ENCODE measurements around the gene THADA.

THADA gene

GRCh38 chr2:43210467-43211303 is 385.2 kb downstream of the THADA start:
- DNase-seq (ENCODE audit: low read depth in 3 of 3) = peak in 2 of 3 experiments; percentile 27 to 33

- no peak for DNase-seq (ENCODE audit: low read depth in 3 of 3)
These were observed 385.7 kb downstream of the THADA start for GRCh38 chr2:43210125-43210466.

- no peak for DNase-seq (ENCODE audit: low read depth in 3 of 3)
These were observed 386.6 kb downstream of the THADA start for GRCh38 chr2:43209204-43209717.

- no peak for DNase-seq (ENCODE audit: low read depth in 3 of 3)
These were observed 388.1 kb downstream of the THADA start for GRCh38 chr2:43207553-43208300.

- no peak for DNase-seq (ENCODE audit: low read depth in 3 of 3)
These were observed 389.2 kb downstream of the THADA start for GRCh38 chr2:43206602-43207001.

- DNase-seq (ENCODE audit: low read depth in 3 of 3) = no peak
These were observed 392.5 kb downstream of the THADA start for GRCh38 chr2:43203373-43203772.

- no peak for DNase-seq (ENCODE audit: low read depth in 3 of 3)
These were observed 393.5 kb downstream of the THADA start for GRCh38 chr2:43202289-43202688.

GRCh38 chr2:43201497-43201896 is 394.3 kb downstream of the THADA start:
- DNase-seq (ENCODE audit: low read depth in 3 of 3) = no peak

GRCh38 chr2:43201016-43201415 is 394.8 kb downstream of the THADA start:
- no peak for DNase-seq (ENCODE audit: low read depth in 3 of 3)

- DNase-seq (ENCODE audit: low read depth in 3 of 3) = no peak
These were observed 396.0 kb downstream of the THADA start for GRCh38 chr2:43199492-43200488.

GRCh38 chr2:43198263-43198662 is 397.6 kb downstream of the THADA start:
- DNase-seq (ENCODE audit: low read depth in 3 of 3) = no peak

GRCh38 chr2:43197588-43197896 is 398.3 kb downstream of the THADA start:
- DNase-seq (ENCODE audit: low read depth in 3 of 3) = no peak

GRCh38 chr2:43196768-43197587 is 398.9 kb downstream of the THADA start:
- DNase-seq (ENCODE audit: low read depth in 3 of 3) = no peak

- DNase-seq (ENCODE audit: low read depth in 3 of 3) = no peak
These were observed 401.5 kb downstream of the THADA start for GRCh38 chr2:43194121-43194869.

- DNase-seq (ENCODE audit: low read depth in 3 of 3) = no peak
These were observed 402.2 kb downstream of the THADA start for GRCh38 chr2:43193652-43194120.

- no peak for DNase-seq (ENCODE audit: low read depth in 3 of 3)
These were observed 402.8 kb downstream of the THADA start for GRCh38 chr2:43192744-43193651.

- no peak for DNase-seq (ENCODE audit: low read depth in 3 of 3)
These were observed 403.8 kb downstream of the THADA start for GRCh38 chr2:43191947-43192516.

- DNase-seq (ENCODE audit: low read depth in 3 of 3) = no peak
These were observed 405.4 kb downstream of the THADA start for GRCh38 chr2:43190311-43191052.

All from stimulated activated CD4-positive, alpha-beta T cell treated with anti-CD3 and anti-CD28 coated beads, TNF-alpha, amount 100 ng/mL, for 4 hours (primary cell).